Measurements from ENCODE around the gene ST6GAL1. TPM values are rescaled to one million over a fixed set of nuclear protein-coding genes. Genes with fewer than 3 reads are reported as not detected.

Gene ST6GAL1
- total and polyA plus RNA-seq, 8 donors = 3.8 to 31.0 (median 13.5) TPM

- Histone ChIP-seq H3K27me3 (no peaks in the 10 kb centered on the region), H3K4me1 (peaks cover 0 to 29% (median 20%) of the 10 kb centered on the region in 4 donors), H3K27ac (peak overlapping the region in 3 of 5 donors; percentile 21 to 66 (median 64)), H3K4me3 (no peak overlapping the region), H3K36me3 (peaks cover 0 to 15% (median 5%) of the 10 kb centered on the region in 4 donors), H3K9me3 (no peaks in the 10 kb centered on the region)
- intact Hi-C loops (cut with DNase I; ENCODE audit: low total_unique reads) = no loop called here
- whole genome bisulfite sequencing, 5 donors = 60 to 74% (median 63%) methylated on average over 6 of the region's 6 CpGs
- peak in 1 of 2 donors; percentile 65 for DNase-seq
- TF ChIP-seq CTCF (IDR thresholded peaks at IDR 0.05) (no peak), EP300 (IDR thresholded peaks at IDR 0.05) (no peak), POLR2AphosphoS5 (IDR thresholded peaks at IDR 0.05) (no peak), POLR2A (IDR thresholded peaks at IDR 0.05) (no peak)
Observed at GRCh38 chr3:187063286-187064121, 133.2 kb downstream of the ST6GAL1 start.

GRCh38 chr3:187064210-187065115 lies 134.1 kb downstream of the ST6GAL1 start:
- Histone ChIP-seq H3K4me3 (no peak overlapping the region), H3K27ac (peak overlapping the region in 3 of 5 donors; percentile 21 to 66 (median 64)), H3K9me3 (no peaks in the 10 kb centered on the region), H3K27me3 (no peaks in the 10 kb centered on the region), H3K36me3 (peaks cover 0 to 8% (median 4%) of the 10 kb centered on the region in 4 donors), H3K4me1 (peaks cover 0 to 29% (median 20%) of the 10 kb centered on the region in 4 donors)
- peak in 1 of 2 donors; percentile 62 for DNase-seq
- intact Hi-C loops (cut with DNase I; ENCODE audit: low total_unique reads) = no loop called here
- 67 to 70% (median 70%) methylated on average over 12 of the region's 12 CpGs for WGBS, 5 donors
- TF ChIP-seq POLR2AphosphoS5 (IDR thresholded peaks at IDR 0.05) = no peak
- no peak for TF ChIP-seq CTCF (IDR thresholded peaks at IDR 0.05)
- no peak for TF ChIP-seq POLR2A (IDR thresholded peaks at IDR 0.05)
- no peak for TF ChIP-seq EP300 (IDR thresholded peaks at IDR 0.05)

GRCh38 chr3:187066228-187066995 lies 136.1 kb downstream of the ST6GAL1 start:
- peak in 1 of 2 donors; percentile 30 for DNase-seq
- Histone ChIP-seq H3K36me3 (peaks cover 0 to 10% (median 6%) of the 10 kb centered on the region in 4 donors), H3K4me3 (no peak overlapping the region), H3K4me1 (peaks cover 0 to 29% (median 20%) of the 10 kb centered on the region in 4 donors), H3K27ac (peak overlapping the region in 1 of 5 donors; percentile 66), H3K9me3 (peaks cover 0 to 3% (median 0%) of the 10 kb centered on the region in 4 donors), H3K27me3 (no peaks in the 10 kb centered on the region)
- TF ChIP-seq EP300 (IDR thresholded peaks at IDR 0.05) (no peak), POLR2AphosphoS5 (IDR thresholded peaks at IDR 0.05) (no peak), POLR2A (IDR thresholded peaks at IDR 0.05) (no peak), CTCF (IDR thresholded peaks at IDR 0.05) (no peak)
- intact Hi-C loops (cut with DNase I; ENCODE audit: low total_unique reads) = no loop called here
- 74 to 85% (median 76%) methylated on average over 7 of the region's 7 CpGs for WGBS, 5 donors

All from stomach (tissue), 9 donors.